Lung microvascular endothelial cell (primary cell): ENCODE measurements around the gene ZSWIM4. TPM values are rescaled to one million over a fixed set of nuclear protein-coding genes. Genes with fewer than 3 reads are reported as not detected.

ENCODE experiments used
- DNase-seq, 2 donors: peaks; one replicate each; pipeline versions ENCODE4 v3.0.0 to v3.0.0-alpha.2; 2010; ENCODE audit warnings: low read depth in 2 of 2
- total RNA-seq: library from RNA; depleted of rRNA; stranded (reverse); fragments of >200 nt; gene quantifications from 2 replicates; pipeline ENCODE4 v1.2.1, GENCODE V29; 2014

Gene ZSWIM4
- total RNA-seq, 1 donor from 2014 or later: 11.3 TPM

DNA sequence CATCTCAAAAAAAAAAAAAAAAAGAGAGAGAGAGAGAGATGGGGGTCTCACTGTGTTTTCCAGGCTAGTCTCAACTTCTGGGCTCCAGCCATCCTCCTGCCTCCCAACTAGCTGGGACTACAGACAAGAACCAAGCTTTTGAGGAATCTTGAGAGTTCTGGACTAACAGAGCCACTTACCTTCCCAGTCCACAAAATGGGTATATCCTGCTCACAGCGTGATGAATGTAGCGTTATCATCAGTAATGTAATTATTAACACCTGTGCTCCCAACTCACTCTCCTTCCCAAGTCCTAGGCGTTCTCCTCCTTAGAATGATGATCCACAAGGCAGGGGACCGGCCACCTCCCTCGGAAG, 77.1 kb downstream of the ZSWIM4 start:
- DNase-seq: no peak

DNA sequence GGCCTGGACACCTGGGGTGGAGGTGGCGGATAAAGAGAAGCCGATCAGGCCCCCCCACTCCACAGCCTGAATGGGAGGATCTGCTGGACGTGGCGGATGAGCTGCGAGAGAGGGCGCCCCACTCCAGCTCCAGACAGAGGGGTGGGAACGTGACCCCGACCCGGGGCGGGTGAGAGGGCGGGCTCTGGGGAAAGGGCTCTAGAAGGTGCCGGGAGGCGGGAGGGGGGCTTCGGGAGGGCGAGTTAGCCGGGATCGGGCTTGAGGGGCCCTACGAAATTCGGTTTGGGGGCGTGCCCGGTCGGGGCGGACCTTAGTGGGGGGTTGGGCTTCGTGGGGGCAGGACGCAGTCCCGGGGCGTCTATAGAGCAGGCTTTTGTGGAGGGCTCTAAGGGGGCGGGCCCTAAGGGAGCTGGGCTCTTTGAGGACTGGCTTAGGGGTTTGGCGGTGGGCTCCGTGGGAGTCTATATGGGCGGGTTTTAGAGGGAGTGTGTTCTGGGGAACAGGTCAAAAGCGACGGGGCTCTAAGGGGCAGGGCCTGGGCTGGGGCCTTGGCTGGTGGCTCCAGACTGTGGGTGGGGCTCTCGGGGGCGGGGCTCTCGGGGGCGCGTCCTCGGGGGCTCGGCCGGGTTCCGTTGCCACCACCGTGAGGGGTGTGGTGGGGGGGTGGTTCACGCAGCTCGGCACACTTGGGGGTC, 77.6 kb downstream of the ZSWIM4 start:
- DNase-seq: peak; percentile 23 to 42

DNA sequence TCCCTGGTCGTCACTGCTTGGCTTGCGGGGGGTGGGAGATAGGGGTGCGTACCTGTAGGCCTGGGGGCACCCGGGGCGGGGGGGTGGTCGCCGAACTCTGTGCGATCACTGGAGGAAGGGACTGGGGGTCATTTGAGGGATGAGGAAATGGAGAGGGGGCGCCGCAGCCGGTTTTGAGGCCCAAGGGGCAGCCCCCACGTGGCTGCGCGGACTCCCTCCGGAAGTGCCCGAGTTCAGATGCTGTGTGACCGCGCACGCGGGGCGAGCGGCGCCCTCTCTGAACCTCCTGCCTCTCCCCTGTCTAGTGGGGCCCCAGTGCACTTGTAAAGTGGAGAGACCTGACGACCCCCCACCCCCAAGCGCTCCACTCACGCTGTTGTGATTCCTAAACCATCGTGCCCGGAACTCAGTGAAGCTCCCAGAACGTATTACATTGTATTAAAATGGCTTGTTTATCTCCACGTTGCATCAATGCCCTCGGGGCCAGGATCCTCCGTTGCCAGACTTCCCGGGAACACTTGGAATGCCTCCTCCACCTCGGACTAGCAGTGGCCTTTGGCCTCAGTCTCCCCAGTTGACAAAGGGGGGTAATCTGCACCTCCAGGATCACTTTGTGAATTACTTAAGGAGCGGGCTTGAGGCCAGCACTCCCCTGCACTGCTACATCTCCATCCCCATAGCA, 78.7 kb downstream of the ZSWIM4 start:
- DNase-seq: no peak

DNA sequence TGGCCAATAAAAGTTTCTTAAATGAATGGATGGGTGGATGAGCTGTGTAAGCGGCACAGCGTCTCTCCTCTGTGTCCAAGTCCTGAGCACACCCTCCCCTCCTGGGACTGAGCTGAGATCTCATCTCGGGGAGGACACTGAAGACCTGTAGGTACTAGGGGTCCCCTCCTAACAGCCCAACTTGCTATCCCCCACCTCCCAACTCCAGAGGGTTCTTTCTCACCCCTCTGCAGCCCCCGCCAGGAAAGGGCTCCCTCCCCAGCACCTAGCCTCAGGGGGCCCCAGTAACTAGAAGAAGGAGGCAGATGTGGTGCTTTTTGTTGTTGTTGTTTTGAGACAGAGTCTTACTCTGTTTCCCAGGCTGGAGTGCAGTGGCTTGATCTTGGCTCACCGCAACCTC, 80.6 kb downstream of the ZSWIM4 start:
- no peak for DNase-seq

DNA sequence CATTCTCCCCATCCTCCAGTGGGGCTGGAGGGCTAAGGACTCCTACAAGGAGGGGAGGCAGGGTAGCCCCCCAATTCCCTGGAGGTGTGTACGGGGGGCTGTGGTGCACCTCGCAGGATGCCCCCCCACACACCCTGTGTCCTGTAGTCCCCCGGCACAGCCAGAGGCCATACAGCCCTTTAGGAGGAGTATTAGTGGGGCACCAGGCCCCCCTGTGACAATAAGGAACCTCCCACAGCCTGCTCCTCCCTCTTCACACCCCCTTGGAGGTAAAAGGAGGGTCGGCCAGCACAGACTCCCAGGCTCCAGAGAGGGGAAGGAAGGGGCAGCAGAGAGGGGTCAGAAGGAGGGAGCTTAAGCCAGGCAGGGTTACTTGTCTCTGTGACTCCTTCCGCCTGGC, 81.6 kb downstream of the ZSWIM4 start, which contains the start of gene NANOS3:
Gene NANOS3, plus strand, starts transcription at position 301 of the 400 bp plus-strand sequence. CDS start 115 bp downstream, outside the sequence.
- DNase-seq: no peak

DNA sequence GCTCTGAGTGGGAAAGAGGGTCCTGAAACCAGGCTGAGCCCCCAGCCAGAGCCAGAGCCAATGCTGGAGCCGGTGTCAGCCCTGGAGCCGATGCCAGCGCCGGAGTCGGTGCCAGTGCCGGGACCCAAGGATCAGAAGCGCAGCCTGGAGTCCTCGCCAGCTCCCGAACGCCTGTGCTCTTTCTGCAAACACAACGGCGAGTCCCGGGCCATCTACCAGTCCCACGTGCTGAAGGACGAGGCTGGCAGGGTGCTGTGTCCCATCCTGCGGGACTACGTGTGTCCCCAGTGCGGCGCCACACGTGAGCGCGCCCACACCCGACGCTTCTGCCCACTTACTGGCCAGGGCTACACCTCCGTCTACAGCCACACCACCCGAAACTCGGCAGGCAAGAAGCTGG, 82.1 kb downstream of the ZSWIM4 start:
- DNase-seq: no peak

DNA sequence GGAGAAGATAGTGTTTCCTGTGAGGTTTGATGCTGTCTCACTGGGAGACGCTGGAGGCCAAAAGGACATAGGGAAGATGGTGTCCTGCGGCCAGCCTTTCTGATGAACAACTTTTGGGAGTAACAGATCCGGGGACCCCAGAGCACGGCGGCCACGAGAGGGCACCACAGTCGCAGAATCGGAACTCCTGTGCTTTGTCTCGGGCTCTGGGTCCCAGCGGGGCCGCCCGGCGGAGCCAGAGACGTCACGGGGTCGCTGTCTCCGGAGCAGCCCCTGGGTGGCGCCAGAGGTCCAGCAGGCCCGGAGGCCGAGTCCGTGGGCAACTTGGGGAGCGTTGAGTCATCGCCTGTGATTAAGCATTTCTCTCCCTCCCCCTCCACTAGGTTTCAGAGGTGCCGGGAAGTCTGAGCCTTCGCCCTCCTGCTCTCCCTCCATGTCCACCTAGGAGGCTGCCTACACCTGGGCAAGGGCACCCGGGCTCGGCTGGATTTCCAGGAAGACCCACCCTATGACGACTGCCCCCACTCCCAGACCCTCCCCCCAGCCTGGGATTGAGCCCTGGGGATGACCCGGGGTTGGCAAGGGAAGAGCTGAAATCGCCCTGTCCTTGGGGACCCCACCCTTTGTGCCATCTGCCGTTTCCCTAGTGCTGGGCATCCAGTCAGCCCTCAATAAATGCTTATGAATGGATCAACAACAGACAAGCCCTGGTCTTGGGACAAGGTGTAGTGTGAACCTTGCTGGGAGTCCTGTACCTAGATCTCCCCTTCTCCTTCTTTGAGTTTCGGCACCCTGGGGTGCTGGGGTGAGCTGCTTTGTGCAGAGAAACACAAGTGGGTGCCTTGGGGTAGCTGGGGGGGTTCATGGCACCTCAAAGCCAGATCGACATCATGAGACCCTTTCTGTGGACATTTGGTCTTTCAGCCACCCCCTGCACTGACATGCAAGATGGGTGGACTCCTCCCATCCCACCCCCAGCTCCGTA, 85.1 kb downstream of the ZSWIM4 start:
- DNase-seq: peak; percentile 94

DNA sequence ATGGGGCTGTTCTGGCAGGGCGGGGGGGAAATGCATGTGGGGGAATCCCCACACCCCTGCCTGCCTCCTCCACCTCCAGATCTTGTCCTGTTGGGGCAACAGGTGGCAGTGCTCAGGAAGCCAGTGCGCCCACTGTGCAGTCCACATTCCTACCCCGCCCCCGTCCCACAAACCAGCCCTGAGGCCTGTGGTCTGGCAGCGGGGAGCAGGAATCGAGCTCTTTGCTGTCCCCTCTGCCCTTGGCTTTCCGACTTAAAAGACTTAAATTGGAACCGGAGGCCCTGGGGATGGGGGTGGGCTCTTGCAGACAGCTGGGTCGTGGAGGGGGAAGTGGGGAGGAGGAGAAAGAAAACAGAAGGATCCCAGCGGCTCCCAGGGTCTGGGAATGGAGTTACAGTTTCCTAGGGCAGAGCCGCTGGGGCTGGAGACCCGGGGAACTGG, 86.0 kb downstream of the ZSWIM4 start:
- DNase-seq: no peak

Other genes with a start within 250 kb of the ZSWIM4 start
- 17.0 and 22.4 TPM in 2 replicates for gene MRI1, start 30.9 kb upstream of the ZSWIM4 start, total RNA-seq
- 37.5 and 46.2 TPM in 2 replicates for gene C19orf53, start 21.0 kb upstream of the ZSWIM4 start, total RNA-seq
- gene NANOS3, start 81.7 kb downstream of the ZSWIM4 start, total RNA-seq: 0.40 TPM in 1 of 2 replicates, not detected in the other
- gene BRME1, start 110.7 kb downstream of the ZSWIM4 start, total RNA-seq: under 0.01 and 0.20 TPM in 2 replicates
- gene CC2D1A, start 110.8 kb downstream of the ZSWIM4 start, total RNA-seq: 3.3 and 3.8 TPM in 2 replicates
- gene PODNL1, start 143.0 kb downstream of the ZSWIM4 start, total RNA-seq: not detected in 2 replicates
- 6.1 and 8.5 TPM in 2 replicates for gene DCAF15, start 157.1 kb downstream of the ZSWIM4 start, total RNA-seq
- gene RFX1, start 210.9 kb downstream of the ZSWIM4 start, total RNA-seq: 1.3 and 2.2 TPM in 2 replicates
- not detected in 2 replicates for gene RLN3, start 232.7 kb downstream of the ZSWIM4 start, total RNA-seq
- gene IL27RA, start 236.3 kb downstream of the ZSWIM4 start, total RNA-seq: 1.2 and 4.1 TPM in 2 replicates